H9 (cell line): ENCODE results near the gene SLC25A12. TPM values are rescaled to one million over a fixed set of nuclear protein-coding genes. Genes with fewer than 3 reads are reported as not detected.

Source experiments
- DNase-seq: peaks from one replicate; pipeline ENCODE4 v3.0.0-alpha.2; 2017
- H2AFZ ChIP-seq: one replicate; pipeline ENCODE4 v1.6.1; 2013; ENCODE audit warnings: mild to moderate bottlenecking, low read length, control low read depth, moderate library complexity
- H2AK5ac ChIP-seq: 2 replicates; pipeline ENCODE4 v1.6.1; 2013; ENCODE audit warnings: low read length, control low read depth, mixed read lengths; ENCODE audit not compliant: insufficient read length
- H2BK120ac ChIP-seq: one replicate; pipeline ENCODE4 v1.6.1; 2013; ENCODE audit warnings: low read depth, mild to moderate bottlenecking, low read length, control low read depth, inconsistent platforms; ENCODE audit not compliant: poor library complexity, severe bottlenecking
- H2BK12ac ChIP-seq: 2 replicates; pipeline ENCODE4 v1.6.1; 2013; ENCODE audit warnings: low read length, control low read depth, mixed read lengths, low read depth; ENCODE audit not compliant: insufficient read length
- H2BK15ac ChIP-seq: 2 replicates; pipeline ENCODE4 v1.6.1; 2013; ENCODE audit warnings: low read depth, low read length, control low read depth
- H2BK20ac ChIP-seq: one replicate; pipeline ENCODE4 v1.6.1; 2013; ENCODE audit warnings: low read depth, mild to moderate bottlenecking, low read length, control low read depth, inconsistent platforms; ENCODE audit not compliant: poor library complexity, severe bottlenecking
- H2BK5ac ChIP-seq: 2 replicates; pipeline ENCODE4 v1.6.1; 2013; ENCODE audit warnings: low read length, control low read depth, mixed read lengths; ENCODE audit not compliant: insufficient read length
- H3K14ac ChIP-seq: 2 replicates; pipeline ENCODE4 v1.6.1; 2013; ENCODE audit warnings: low read length, control low read depth; ENCODE audit not compliant: insufficient read depth
- H3K18ac ChIP-seq: 2 replicates; pipeline ENCODE4 v1.6.1; 2013; ENCODE audit warnings: low read depth, mild to moderate bottlenecking, mixed read lengths, low read length, control low read depth; ENCODE audit not compliant: insufficient read length
- H3K23ac ChIP-seq: 2 replicates; pipeline ENCODE4 v1.6.1; 2013; ENCODE audit warnings: low read length, control low read depth, mixed read lengths, low read depth; ENCODE audit not compliant: insufficient read length
- H3K23me2 ChIP-seq: 2 replicates; pipeline ENCODE4 v1.6.1; 2013; ENCODE audit warnings: low read depth, mild to moderate bottlenecking, mixed read lengths, low read length, control low read depth; ENCODE audit not compliant: insufficient read length, poor library complexity, severe bottlenecking
- H3K27ac ChIP-seq: 2 replicates; pipeline ENCODE4 v1.5.1; 2013; ENCODE audit warnings: low read length, control low read depth, mixed read lengths, low read depth; ENCODE audit not compliant: insufficient read length
- H3K27me3 ChIP-seq: 2 replicates; pipeline ENCODE4 v1.6.1; 2013; ENCODE audit warnings: low read length, control low read depth, inconsistent platforms; ENCODE audit not compliant: insufficient read depth
- H3K4ac ChIP-seq: 2 replicates; pipeline ENCODE4 v1.6.1; 2013; ENCODE audit warnings: low read depth, mild to moderate bottlenecking, control low read depth, inconsistent platforms, low read length, moderate library complexity
- H3K4me1 ChIP-seq: 2 replicates; pipeline ENCODE4 v1.6.1; 2013; ENCODE audit warnings: low read length, control low read depth, inconsistent platforms; ENCODE audit not compliant: insufficient read depth
- H3K4me2 ChIP-seq: 2 replicates; pipeline ENCODE4 v1.6.1; 2013; ENCODE audit warnings: low read length, control low read depth, mixed read lengths; ENCODE audit not compliant: insufficient read length, insufficient read depth
- H3K56ac ChIP-seq: 2 replicates; pipeline ENCODE4 v1.6.1; 2013; ENCODE audit warnings: low read depth, mild to moderate bottlenecking, mixed read lengths, low read length, control low read depth; ENCODE audit not compliant: insufficient read length
- H3K79me1 ChIP-seq: 2 replicates; pipeline ENCODE4 v1.6.1; 2013; ENCODE audit warnings: low read depth, mild to moderate bottlenecking, moderate library complexity, low read length, control low read depth, inconsistent platforms; ENCODE audit not compliant: insufficient read depth, poor library complexity, severe bottlenecking
- H3K79me2 ChIP-seq: 2 replicates; pipeline ENCODE4 v1.6.1; 2013; ENCODE audit warnings: low read length, control low read depth, inconsistent platforms; ENCODE audit not compliant: insufficient read depth
- H3K9ac ChIP-seq: 2 replicates; pipeline ENCODE4 v1.6.1; 2013; ENCODE audit warnings: low read length, control low read depth, mixed read lengths; ENCODE audit not compliant: insufficient read length; ENCODE audit errors: extremely low read depth
- H3K9me3 ChIP-seq: one replicate; pipeline ENCODE4 v1.6.1; 2013; ENCODE audit warnings: low read depth, low read length, inconsistent platforms; ENCODE audit not compliant: control insufficient read depth
- H3T11ph ChIP-seq: one replicate; pipeline ENCODE4 v1.6.1; 2013; ENCODE audit warnings: mild to moderate bottlenecking, low read length, control low read depth, inconsistent platforms
- H4K20me1 ChIP-seq: one replicate; pipeline ENCODE4 v1.6.1; 2013; ENCODE audit not compliant: control insufficient read depth, insufficient read length, insufficient read depth
- H4K5ac ChIP-seq: 2 replicates; pipeline ENCODE4 v1.6.1; 2013; ENCODE audit warnings: low read depth, mild to moderate bottlenecking, mixed read lengths, low read length, control low read depth; ENCODE audit not compliant: insufficient read length
- H4K8ac ChIP-seq: replicated peaks from 2 replicates; pipeline ENCODE4 v1.6.1; 2013; ENCODE audit warnings: low read length, control low read depth, mixed read lengths, low read depth; ENCODE audit not compliant: insufficient read length
- H4K91ac ChIP-seq: 2 replicates; pipeline ENCODE4 v1.6.1; 2013; ENCODE audit warnings: low read depth, mild to moderate bottlenecking, moderate library complexity, mixed read lengths, low read length, control low read depth; ENCODE audit not compliant: insufficient read length
- H3K27ac Mint-ChIP-seq, 3 experiments: 2 replicates in 2 of 3; 3 replicates in 1 of 3; pipeline ENCODE4 v1.8.0; 2020 to 2021; ENCODE audit warnings: mixed read lengths in 3 of 3, mild to moderate bottlenecking in 1 of 3, moderate library complexity in 1 of 3
- H3K27me3 Mint-ChIP-seq: 2 replicates; pipeline ENCODE4 v1.8.0; 2021; ENCODE audit warnings: low read depth, mild to moderate bottlenecking, moderate library complexity, mixed read lengths
- H3K36me3 Mint-ChIP-seq, 3 experiments: 2 replicates in 2 of 3; 3 replicates in 1 of 3; pipeline ENCODE4 v1.8.0; 2020 to 2021; ENCODE audit warnings: low read depth in 3 of 3, mixed read lengths in 3 of 3; ENCODE audit not compliant: insufficient read depth in 1 of 3
- H3K4me1 Mint-ChIP-seq, 2 experiments: 2 replicates each; pipeline ENCODE4 v1.8.0; 2020; ENCODE audit warnings: mixed read lengths in 2 of 2
- H3K4me3 Mint-ChIP-seq, 2 experiments: 2 replicates in 1 of 2; 3 replicates in 1 of 2; pipeline ENCODE4 v1.8.0; 2020 to 2021; ENCODE audit warnings: mild to moderate bottlenecking in 2 of 2, mixed read lengths in 2 of 2, moderate library complexity in 1 of 2
- H3K9me3 Mint-ChIP-seq, 2 experiments: 2 replicates in 1 of 2; 3 replicates in 1 of 2; pipeline ENCODE4 v1.8.0; 2020; ENCODE audit warnings: mild to moderate bottlenecking in 2 of 2, mixed read lengths in 2 of 2, moderate library complexity in 1 of 2
- CTCF ChIP-seq: fragments of 200-600 bp; sonication (generic); conservative IDR thresholded peaks from 3 replicates; pipeline ENCODE4 v1.8.0; 2021; ENCODE audit warnings: antibody characterized with exemption, mild to moderate bottlenecking
- WGBS: extraction: QIAGEN DNeasy Blood & Tissue Kit; methylation state at CpG from one replicate; pipeline ENCODE4 v1.1.7; 2013; ENCODE audit warnings: missing lambda C conversion rate, low lambda C conversion rate, mixed read lengths; ENCODE audit not compliant: insufficient read length; ENCODE audit errors: extremely low coverage; 5-methylcytosine and 5-hydroxymethylcytosine counted together
- total RNA-seq: library from RNA; stranded (reverse); gene quantifications from 2 replicates; pipeline ENCODE4 v1.2.1, GENCODE V29; 2021

The SLC25A12 gene
- total RNA-seq, 1 experiment from 2014 or later: 10.1 TPM

- no peak overlapping the region for H2BK120ac ChIP-seq
- H4K5ac ChIP-seq: no peak overlapping the region
- H2BK20ac ChIP-seq: no peak overlapping the region
- H4K91ac ChIP-seq: no peak overlapping the region
- no peak overlapping the region for H3K27ac ChIP-seq
- Mint-ChIP-seq H3K4me1 (no peaks in the 10 kb centered on the region), H3K36me3 (peaks cover 2 to 38% (median 32%) of the 10 kb centered on the region in 3 experiments; a peak in 5 of 7 replicates), H3K27ac (no peak overlapping the region), H3K27me3 (no peaks in the 10 kb centered on the region), H3K9me3 (no peaks in the 10 kb centered on the region), H3K4me3 (no peak overlapping the region)
- H3K4ac ChIP-seq: no peak overlapping the region
- H3K14ac ChIP-seq: no peak overlapping the region
- no peak overlapping the region for H3K4me2 ChIP-seq
- no peak overlapping the region for H2BK15ac ChIP-seq
- H3T11ph ChIP-seq: no peak overlapping the region
- no peaks in the 10 kb centered on the region for H3K9me3 ChIP-seq
- no peaks in the 10 kb centered on the region; the same call in 1 of the 2 replicates for H3K79me2 ChIP-seq
- no peak overlapping the region for H3K9ac ChIP-seq
- H2AK5ac ChIP-seq: no peak overlapping the region
- WGBS: no CpG with 5 or more reads among the region's 2 CpGs
- no peaks in the 10 kb centered on the region for H3K27me3 ChIP-seq
- H2BK12ac ChIP-seq: no peak overlapping the region
- no peak overlapping the region for H4K8ac ChIP-seq
- no peak overlapping the region for H2BK5ac ChIP-seq
- TF ChIP-seq CTCF: no peak
- DNase-seq: no peak
- no peaks in the 10 kb centered on the region for H4K20me1 ChIP-seq
- no peak overlapping the region for H2AFZ ChIP-seq
- no peak overlapping the region for H3K56ac ChIP-seq
- no peaks in the 10 kb centered on the region for H3K79me1 ChIP-seq
- no peak overlapping the region for H3K18ac ChIP-seq
- H3K23me2 ChIP-seq: no peaks in the 10 kb centered on the region
- no peak overlapping the region for H3K23ac ChIP-seq
- H3K4me1 ChIP-seq: no peaks in the 10 kb centered on the region
Observed at GRCh38 chr2:171741189-171741588, 152.9 kb downstream of the SLC25A12 start.
